ENCODE data around the gene MTUS2. TPM values are rescaled to one million over a fixed set of nuclear protein-coding genes. Genes with fewer than 3 reads are reported as not detected.

MTUS2 gene
- total and polyA plus RNA-seq, 2 of the 8 experiments (the other 6 are each of a cell fraction or from before 2014, with no cell fraction given): 0.18 to 0.80 TPM

- H4K20me1 ChIP-seq (replicated peaks in 1 of 2; ENCODE audit: control insufficient read depth in 1 of 2, insufficient read depth in 2 of 2, low read length in 2 of 2): no peaks in the 10 kb centered on the region
- H4K91ac ChIP-seq (replicated peaks; ENCODE audit: insufficient read length, low read length): no peak overlapping the region
- no peak overlapping the region for H2BK5ac ChIP-seq (ENCODE audit: low read depth, low read length)
- no peak overlapping the region for H3K23ac ChIP-seq (ENCODE audit: insufficient read length)
- no peak overlapping the region for H3K27ac ChIP-seq (ENCODE audit: low read depth, low read length)
- no peak overlapping the region for H3K18ac ChIP-seq (ENCODE audit: extremely low read depth, low read length)
- no peaks in the 10 kb centered on the region; a peak in 1 of 8 replicates for H3K36me3 ChIP-seq (ENCODE audit: control insufficient read depth in 2 of 4, insufficient read depth in 4 of 4, low read length in 3 of 4)
- H3K79me1 ChIP-seq (ENCODE audit: low read depth, low read length): no peaks in the 10 kb centered on the region
- H4K5ac ChIP-seq (ENCODE audit: insufficient read length, low read depth, low read length): no peak overlapping the region
- FAIRE-seq (no peak), DNase-seq (ENCODE audit: low read depth in 1 of 2, low spot score in 2 of 2) (no peak)
- H3K79me2 ChIP-seq (ENCODE audit: control insufficient read depth in 1 of 2, insufficient read depth in 2 of 2, low read length in 2 of 2): no peaks in the 10 kb centered on the region
- WGBS, 2 experiments (ENCODE audit: extremely low coverage in 1 of 2, insufficient coverage in 1 of 2, insufficient read length in 1 of 2, insufficient replicate concordance in 2 of 2, low coverage in 1 of 2, low lambda C conversion rate in 2 of 2, missing lambda C conversion rate in 1 of 2): 85% methylated on average over 1 of the region's 1 CpG; no CpG with 5 or more reads in 1 of the 2 experiments
- H3K4me1 ChIP-seq (replicated peaks in 1 of 4; ENCODE audit: control insufficient read depth in 3 of 4, insufficient read depth in 4 of 4, low read length in 3 of 4): no peaks in the 10 kb centered on the region
- H3K4ac ChIP-seq (replicated peaks; ENCODE audit: insufficient read length, low read depth, low read length): no peak overlapping the region
- no peak overlapping the region for H2BK20ac ChIP-seq (ENCODE audit: low read length)
- no peak overlapping the region for H3K9ac ChIP-seq (replicated peaks in 1 of 4; ENCODE audit: extremely low read depth in 1 of 4, low read depth in 3 of 4, low read length in 3 of 4)
- no peaks in the 10 kb centered on the region for H3K27me3 ChIP-seq (replicated peaks in 1 of 4; ENCODE audit: control insufficient read depth in 3 of 4, extremely low read depth in 1 of 4, insufficient read depth in 3 of 4, low read length in 3 of 4)
- CTCF ChIA-PET (ENCODE audit: partially characterized antibody): interaction anchor here (2.9 kb wide), 1 partner anchor 495 kb away, joined by 8 read pairs; no protein-coding TSS in a partner anchor
- H3K56ac ChIP-seq (replicated peaks; ENCODE audit: insufficient read length, low read depth, low read length): no peak overlapping the region
- TF ChIP-seq ZNF274 (IDR thresholded peaks at IDR 0.05; ENCODE audit: borderline replicate concordance, extremely low read depth, low read length) (no peak), MAFK (IDR thresholded peaks at IDR 0.05; ENCODE audit: low read depth, low read length) (no peak), ASH2L (IDR thresholded peaks at IDR 0.05; ENCODE audit: low read length) (no peak)
- no peak overlapping the region for H3K4me3 ChIP-seq (ENCODE audit: extremely low read depth in 1 of 4, insufficient read depth in 2 of 4, low read depth in 3 of 4, low read length in 4 of 4)
- no peak overlapping the region for H2BK12ac ChIP-seq (ENCODE audit: low read depth, low read length)
- peaks cover 5 to 8% of the 10 kb centered on the region in 2 experiments for H3K9me3 ChIP-seq (ENCODE audit: insufficient read depth in 2 of 2, low read depth in 1 of 2, low read length in 1 of 2)
- POLR2A ChIA-PET (ENCODE audit: partially characterized antibody): no interaction called here
- no peak overlapping the region for H2AK5ac ChIP-seq (ENCODE audit: low read depth, low read length)
- no peak overlapping the region for H3K14ac ChIP-seq (ENCODE audit: insufficient read length)
- no peak overlapping the region for H3K4me2 ChIP-seq (ENCODE audit: insufficient read depth in 1 of 2, low read depth in 2 of 2, low read length in 2 of 2)
- no peak overlapping the region for H4K8ac ChIP-seq (ENCODE audit: extremely low read depth, insufficient read depth, low read length)
- H2BK120ac ChIP-seq (replicated peaks; ENCODE audit: low read depth, low read length): no peak overlapping the region
- H2AFZ ChIP-seq (ENCODE audit: low read length): no peak overlapping the region
- H3K23me2 ChIP-seq (ENCODE audit: low read depth, low read length): no peaks in the 10 kb centered on the region
- no peak overlapping the region for H2BK15ac ChIP-seq (ENCODE audit: low read length)
Observed at GRCh38 chr13:28867564-28867963, 47.4 kb downstream of the MTUS2 start.
